ENCODE data around the gene JOSD2.
A peak's percentile ranks its signal among the peaks of the same experiment; 100 is the strongest.

Gene JOSD2

DNA sequence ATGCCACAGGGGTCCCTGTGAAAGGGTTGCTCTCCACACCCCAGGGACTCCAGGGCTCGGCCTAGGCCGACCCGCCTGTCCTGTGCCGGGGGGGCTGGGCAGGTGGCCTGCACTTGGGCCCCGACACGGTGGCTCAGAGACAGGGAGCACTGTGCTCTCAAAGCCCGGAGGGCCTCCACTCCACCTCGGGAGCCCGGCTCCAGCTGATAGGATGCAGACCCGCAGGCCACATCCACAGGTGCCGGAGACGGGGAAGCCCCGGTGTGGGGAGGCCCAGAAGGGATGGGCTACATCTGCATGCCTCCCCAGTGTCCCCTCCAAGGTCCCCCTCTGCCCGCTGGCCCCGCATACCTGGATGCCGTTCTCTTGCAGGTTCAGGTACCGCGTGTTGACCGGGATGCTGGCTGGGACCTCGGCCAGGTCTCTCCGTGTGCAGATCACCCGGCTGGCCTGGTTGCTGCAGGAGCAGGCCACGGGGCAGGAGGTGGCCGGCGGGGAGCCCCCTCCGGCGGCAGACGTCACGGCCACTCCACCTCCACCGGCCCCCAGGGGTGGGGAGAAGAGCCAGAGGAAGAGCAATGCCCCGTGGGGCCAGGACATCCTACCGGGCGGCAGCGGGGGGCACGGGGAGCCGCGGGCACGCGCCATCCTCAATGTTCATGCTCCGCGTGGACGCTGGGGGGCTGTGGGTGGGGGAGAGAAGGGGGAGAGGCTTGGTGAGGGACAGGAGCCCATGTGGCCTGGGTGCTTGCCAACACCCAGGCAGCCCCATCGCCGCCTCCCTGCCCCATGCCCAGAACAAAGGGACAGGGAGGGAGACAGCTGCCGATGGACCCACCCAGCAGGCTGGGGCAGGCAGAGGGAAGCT lies 37.4 kb upstream of the JOSD2 start:
- H3K4me3 ChIP-seq (ENCODE audit: low read depth, low read length) = no peak overlapping the region
- in situ Hi-C loops (cut with HindIII; ENCODE audit: low sequenced_read_pairs) = no loop called here
- TF ChIP-seq, protein P1, sequence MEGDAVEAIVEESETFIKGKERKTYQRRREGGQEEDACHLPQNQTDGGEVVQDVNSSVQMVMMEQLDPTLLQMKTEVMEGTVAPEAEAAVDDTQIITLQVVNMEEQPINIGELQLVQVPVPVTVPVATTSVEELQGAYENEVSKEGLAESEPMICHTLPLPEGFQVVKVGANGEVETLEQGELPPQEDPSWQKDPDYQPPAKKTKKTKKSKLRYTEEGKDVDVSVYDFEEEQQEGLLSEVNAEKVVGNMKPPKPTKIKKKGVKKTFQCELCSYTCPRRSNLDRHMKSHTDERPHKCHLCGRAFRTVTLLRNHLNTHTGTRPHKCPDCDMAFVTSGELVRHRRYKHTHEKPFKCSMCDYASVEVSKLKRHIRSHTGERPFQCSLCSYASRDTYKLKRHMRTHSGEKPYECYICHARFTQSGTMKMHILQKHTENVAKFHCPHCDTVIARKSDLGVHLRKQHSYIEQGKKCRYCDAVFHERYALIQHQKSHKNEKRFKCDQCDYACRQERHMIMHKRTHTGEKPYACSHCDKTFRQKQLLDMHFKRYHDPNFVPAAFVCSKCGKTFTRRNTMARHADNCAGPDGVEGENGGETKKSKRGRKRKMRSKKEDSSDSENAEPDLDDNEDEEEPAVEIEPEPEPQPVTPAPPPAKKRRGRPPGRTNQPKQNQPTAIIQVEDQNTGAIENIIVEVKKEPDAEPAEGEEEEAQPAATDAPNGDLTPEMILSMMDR (IDR thresholded peaks at IDR 0.05; ENCODE audit: low read depth, low read length, missing control alignments) = no peak
- DNase-seq (ENCODE audit: low read depth) = no peak

DNA sequence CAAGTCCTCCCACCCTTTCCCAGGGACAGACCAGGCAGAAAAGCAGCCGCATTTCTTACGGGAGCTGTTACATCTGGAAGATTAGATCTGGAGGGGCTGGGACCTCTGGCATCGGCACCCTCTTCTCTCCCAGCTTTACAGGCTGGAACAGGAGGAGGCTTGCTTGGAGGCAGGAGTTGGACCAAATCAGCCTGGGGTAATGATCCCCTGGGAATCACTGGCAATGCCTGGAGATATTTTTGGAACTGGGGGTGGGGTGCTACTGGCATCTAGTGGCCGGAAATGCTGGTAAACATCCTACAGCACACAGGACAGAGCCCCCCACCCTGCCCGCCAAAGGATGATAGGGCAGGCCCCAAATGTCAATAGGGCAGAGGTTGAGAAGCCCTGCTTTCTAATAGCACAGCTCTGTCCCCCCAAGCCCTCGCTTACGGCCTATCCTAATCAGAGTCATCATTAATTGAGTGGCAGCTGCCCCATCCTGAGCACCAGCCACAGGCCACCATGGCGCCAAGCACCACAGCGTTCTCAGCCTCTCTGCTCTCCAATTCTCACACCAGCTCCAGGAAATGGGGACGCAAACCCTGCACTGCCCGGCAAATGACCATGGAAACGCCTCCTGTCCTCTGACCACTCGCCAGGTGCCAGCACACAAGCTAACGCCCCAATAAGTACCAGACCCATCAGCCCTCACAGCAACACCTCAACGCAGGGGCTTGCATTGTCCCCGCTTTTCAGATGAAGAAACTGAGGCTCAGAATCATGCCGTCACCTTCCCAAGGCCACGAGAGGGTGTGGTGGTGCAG lies 36.6 kb upstream of the JOSD2 start:
- no peak overlapping the region for H3K4me3 ChIP-seq (ENCODE audit: low read depth, low read length)
- no peak for DNase-seq (ENCODE audit: low read depth)
- TF ChIP-seq, protein P1 (IDR thresholded peaks at IDR 0.05; ENCODE audit: low read depth, low read length, missing control alignments) = no peak
- in situ Hi-C loops (cut with HindIII; ENCODE audit: low sequenced_read_pairs) = no loop called here

DNA sequence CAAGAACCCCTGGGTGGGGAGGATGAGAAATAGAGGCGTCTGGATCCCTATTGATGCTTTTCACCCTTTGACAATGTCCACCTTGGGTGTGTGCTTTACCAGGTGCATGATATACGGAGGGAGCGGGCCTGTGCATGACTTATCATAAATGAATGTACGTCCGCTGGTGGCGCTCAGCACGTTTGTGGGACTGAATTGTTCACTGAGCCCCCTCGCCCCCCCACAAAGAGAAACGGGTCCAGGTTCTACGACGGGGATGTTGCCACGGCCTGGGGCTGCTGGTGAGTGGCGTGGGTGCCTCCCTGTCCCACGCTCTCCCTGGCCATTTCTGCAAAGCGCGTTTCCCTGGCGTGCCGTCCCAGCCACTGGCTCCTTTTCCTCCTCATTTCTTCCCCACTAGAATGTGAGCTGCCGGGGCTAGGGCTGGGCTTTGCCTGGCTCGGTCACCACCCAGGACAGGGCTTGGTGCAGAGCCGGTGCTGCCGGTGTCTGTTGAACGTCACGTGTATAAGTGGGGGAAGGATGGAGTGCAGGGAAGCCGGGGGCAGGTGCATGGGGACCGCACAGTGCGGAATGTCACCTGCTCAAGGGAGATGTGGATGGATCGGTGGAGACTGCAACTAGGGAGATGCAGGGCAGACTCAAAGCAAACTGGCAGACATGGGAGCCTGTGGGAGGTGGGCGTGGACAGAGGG lies 35.7 kb upstream of the JOSD2 start:
- TF ChIP-seq, protein P1 (IDR thresholded peaks at IDR 0.05; ENCODE audit: low read depth, low read length, missing control alignments) = no peak
- H3K4me3 ChIP-seq (ENCODE audit: low read depth, low read length) = no peak overlapping the region
- in situ Hi-C loops (cut with HindIII; ENCODE audit: low sequenced_read_pairs) = no loop called here
- DNase-seq (ENCODE audit: low read depth) = no peak

DNA sequence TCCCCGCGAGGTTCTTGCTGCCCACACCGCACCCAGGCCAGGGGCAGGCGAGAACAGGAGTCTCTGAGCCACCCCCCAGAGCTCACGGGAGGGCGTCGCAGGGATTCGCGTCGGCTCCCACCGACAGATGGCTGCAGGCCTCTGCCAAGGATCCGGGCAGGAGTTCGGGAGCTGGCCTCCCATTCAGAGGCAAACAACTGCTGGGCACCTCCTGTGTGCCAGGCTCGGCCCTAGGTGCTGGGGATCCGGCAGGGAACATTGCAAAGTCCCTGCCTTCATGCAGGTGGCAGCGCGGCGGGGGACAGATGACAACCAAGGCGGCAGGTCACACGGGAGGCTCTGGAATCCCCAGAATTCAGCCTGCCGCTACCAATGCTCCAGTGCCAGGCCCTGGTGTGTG lies 32.0 kb upstream of the JOSD2 start:
- in situ Hi-C loops (cut with HindIII; ENCODE audit: low sequenced_read_pairs) = no loop called here
- no peak for DNase-seq (ENCODE audit: low read depth)
- no peak overlapping the region for H3K4me3 ChIP-seq (ENCODE audit: low read depth, low read length)
- TF ChIP-seq, protein P1 (IDR thresholded peaks at IDR 0.05; ENCODE audit: low read depth, low read length, missing control alignments) = no peak

DNA sequence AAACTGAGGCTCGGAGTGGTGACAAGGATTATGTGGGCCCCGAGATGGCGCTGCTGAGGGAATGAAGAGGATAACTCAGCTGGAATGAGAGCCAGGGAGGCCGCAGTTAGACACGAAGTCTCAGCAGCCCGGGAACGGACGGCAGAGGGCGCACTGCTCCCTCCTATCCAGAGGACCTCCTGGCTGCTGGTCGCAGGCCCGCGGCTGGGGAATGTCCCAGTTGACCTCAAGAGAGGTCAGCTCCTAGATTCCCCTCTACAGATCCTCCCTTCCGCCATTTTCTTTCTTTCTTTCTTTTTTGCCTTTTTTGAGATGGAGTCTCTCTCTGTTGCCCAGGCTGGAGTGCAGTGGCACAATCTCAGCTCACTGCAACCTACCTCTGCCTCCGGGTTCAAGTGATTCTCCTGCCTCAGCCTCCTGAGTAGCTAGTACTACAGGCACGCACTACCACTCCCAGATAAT lies 26.8 kb upstream of the JOSD2 start:
- in situ Hi-C loops (cut with HindIII; ENCODE audit: low sequenced_read_pairs) = no loop called here
- TF ChIP-seq, protein P1 (IDR thresholded peaks at IDR 0.05; ENCODE audit: low read depth, low read length, missing control alignments) = peak; percentile 63
- peak; percentile 26 for DNase-seq (ENCODE audit: low read depth)
- H3K4me3 ChIP-seq (ENCODE audit: low read depth, low read length) = no peak overlapping the region

DNA sequence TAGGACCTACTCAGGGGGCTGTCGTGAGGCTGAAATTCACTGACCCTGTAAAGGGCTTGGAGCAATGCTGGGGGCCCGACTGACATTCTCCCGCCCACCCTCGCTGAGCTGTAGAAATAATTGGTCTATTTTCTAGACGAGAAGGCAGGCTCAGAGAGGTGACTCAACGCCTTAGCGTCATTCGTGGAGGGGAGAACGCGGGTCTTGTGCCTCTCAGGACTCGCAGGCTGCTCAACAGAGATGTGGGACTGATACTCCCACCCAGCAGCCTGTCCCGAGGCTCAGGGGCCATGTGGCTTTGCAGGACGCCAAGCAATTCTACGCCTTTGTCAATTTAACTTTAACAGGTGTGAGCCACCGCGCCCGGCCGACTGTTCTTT lies 26.3 kb upstream of the JOSD2 start:
- no peak for DNase-seq (ENCODE audit: low read depth)
- TF ChIP-seq, protein P1 (IDR thresholded peaks at IDR 0.05; ENCODE audit: low read depth, low read length, missing control alignments) = no peak
- H3K4me3 ChIP-seq (ENCODE audit: low read depth, low read length) = no peak overlapping the region
- in situ Hi-C loops (cut with HindIII; ENCODE audit: low sequenced_read_pairs) = no loop called here

Data from astrocyte of the cerebellum (primary cell).